WERI-Rb-1 (cell line): ENCODE results near the gene CABLES2.

Experiments
- DNase-seq: peaks from one replicate; pipeline ENCODE4 v3.0.0-alpha.2; 2020
- H3K27ac ChIP-seq: fragments of 250-450 bp; sonication (Bioruptor Pico); 2 replicates; pipeline ENCODE4 v1.5.1; 2020; ENCODE audit warnings: mild to moderate bottlenecking, moderate library complexity
- H3K27me3 ChIP-seq: fragments of 250-450 bp; sonication (Bioruptor Pico); 2 replicates; pipeline ENCODE4 v1.5.1; 2021; ENCODE audit warnings: mild to moderate bottlenecking, low read depth, moderate library complexity; ENCODE audit not compliant: insufficient read depth, severe bottlenecking
- H3K36me3 ChIP-seq: fragments of 250-450 bp; sonication (Bioruptor Pico); 2 replicates; pipeline ENCODE4 v1.5.1; 2020; ENCODE audit warnings: mild to moderate bottlenecking, moderate library complexity
- H3K4me3 ChIP-seq: 2 replicates; pipeline ENCODE4 v1.5.1; 2011; ENCODE audit warnings: low read depth, mild to moderate bottlenecking, control low read depth, low read length
- H3K9me3 ChIP-seq: fragments of 250-450 bp; sonication (Bioruptor Pico); 2 replicates; pipeline ENCODE4 v1.5.1; 2021; ENCODE audit warnings: mild to moderate bottlenecking, moderate library complexity; ENCODE audit not compliant: severe bottlenecking
- TF ChIP-seq, protein P1 (sequence below): IDR thresholded peaks from 2 replicates; pipeline ENCODE4 v1.5.1; 2011; ENCODE audit warnings: low read depth, mild to moderate bottlenecking, control low read depth, inconsistent platforms, low read length

The CABLES2 gene

DNA sequence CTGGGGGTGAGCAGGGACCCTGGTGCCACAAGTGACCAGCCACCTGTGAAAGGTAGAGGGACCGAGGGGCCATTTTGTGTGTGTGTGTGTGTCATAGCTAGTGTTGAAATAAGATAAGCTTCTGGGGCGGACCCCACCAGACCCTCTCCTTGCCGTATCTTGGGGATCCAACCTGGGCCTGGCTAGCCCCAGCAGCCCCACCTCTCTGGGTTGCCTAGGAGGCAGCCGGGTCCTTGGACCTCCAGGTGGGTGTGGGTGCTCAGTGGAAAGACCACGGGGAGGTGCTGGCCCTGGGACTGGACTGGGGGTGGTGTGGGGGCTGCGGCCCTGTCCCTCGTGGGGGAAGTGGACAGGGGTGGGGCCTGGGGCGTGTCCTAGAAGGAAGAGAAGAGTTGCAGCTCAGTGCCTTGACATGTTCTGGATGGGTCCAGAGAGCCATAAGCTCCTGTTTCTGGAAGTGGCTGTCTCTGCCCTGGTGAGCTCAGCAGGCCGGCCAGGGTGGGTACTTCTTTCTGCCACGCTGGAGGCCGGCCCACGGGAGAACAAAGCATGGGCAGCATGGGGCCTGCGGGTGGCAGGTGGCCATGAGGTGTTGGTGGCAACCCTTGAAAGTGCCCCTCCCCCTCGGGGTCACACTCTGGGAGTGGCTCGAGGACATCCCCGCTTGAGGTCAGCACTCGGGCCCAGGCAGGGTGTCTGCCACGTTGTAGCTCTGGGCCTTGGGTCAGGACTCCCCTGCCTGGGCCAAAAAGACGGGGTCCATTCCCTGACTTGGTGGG, 11.8 kb upstream of the CABLES2 start:
- DNase-seq: no peak
- H3K4me3 ChIP-seq: no peak overlapping the region
- H3K36me3 ChIP-seq: no peaks in the 10 kb centered on the region
- H3K27me3 ChIP-seq: no peaks in the 10 kb centered on the region
- H3K9me3 ChIP-seq: no peaks in the 10 kb centered on the region
- TF ChIP-seq, protein P1, sequence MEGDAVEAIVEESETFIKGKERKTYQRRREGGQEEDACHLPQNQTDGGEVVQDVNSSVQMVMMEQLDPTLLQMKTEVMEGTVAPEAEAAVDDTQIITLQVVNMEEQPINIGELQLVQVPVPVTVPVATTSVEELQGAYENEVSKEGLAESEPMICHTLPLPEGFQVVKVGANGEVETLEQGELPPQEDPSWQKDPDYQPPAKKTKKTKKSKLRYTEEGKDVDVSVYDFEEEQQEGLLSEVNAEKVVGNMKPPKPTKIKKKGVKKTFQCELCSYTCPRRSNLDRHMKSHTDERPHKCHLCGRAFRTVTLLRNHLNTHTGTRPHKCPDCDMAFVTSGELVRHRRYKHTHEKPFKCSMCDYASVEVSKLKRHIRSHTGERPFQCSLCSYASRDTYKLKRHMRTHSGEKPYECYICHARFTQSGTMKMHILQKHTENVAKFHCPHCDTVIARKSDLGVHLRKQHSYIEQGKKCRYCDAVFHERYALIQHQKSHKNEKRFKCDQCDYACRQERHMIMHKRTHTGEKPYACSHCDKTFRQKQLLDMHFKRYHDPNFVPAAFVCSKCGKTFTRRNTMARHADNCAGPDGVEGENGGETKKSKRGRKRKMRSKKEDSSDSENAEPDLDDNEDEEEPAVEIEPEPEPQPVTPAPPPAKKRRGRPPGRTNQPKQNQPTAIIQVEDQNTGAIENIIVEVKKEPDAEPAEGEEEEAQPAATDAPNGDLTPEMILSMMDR: no peak
- no peak overlapping the region for H3K27ac ChIP-seq

DNA sequence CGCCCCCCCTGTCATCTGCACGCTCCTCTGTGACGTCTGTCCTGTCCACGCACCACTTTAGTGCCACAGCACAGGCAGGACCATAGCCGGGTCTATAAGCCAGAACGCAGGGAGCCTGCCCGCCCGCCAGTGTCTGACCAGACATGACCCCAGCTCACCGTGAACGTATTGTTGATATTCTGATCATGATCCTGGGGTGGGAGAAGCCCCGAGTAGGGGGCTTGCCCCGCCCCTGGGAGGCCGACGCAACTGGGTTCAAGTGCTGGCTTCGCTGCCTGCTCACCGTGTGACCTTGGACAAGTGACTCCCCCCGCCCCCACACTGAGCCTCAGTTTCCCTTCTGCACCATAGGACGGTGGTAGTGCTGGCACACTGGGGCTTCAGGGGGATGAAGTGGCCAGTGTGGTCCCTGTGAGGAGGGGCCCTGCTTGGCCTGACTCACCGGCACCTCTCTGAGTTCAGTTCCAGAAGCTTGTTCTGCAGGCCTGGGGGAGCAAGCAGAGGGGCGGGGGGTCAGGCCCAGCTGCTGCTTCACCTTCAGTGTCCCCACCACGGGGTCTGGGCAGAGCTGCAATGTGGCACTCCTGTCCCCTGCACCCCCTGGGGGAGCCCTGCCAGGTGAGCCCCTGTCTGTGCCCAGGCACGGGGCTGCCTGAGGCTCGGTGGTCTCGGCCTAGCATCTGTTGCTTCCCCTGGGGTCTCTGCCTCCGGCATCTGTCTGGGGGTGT, 11.1 kb upstream of the CABLES2 start:
- no peak for DNase-seq
- Histone ChIP-seq H3K4me3 (no peak overlapping the region), H3K36me3 (no peaks in the 10 kb centered on the region), H3K27me3 (no peaks in the 10 kb centered on the region), H3K27ac (no peak overlapping the region), H3K9me3 (no peaks in the 10 kb centered on the region)
- TF ChIP-seq, protein P1: no peak

DNA sequence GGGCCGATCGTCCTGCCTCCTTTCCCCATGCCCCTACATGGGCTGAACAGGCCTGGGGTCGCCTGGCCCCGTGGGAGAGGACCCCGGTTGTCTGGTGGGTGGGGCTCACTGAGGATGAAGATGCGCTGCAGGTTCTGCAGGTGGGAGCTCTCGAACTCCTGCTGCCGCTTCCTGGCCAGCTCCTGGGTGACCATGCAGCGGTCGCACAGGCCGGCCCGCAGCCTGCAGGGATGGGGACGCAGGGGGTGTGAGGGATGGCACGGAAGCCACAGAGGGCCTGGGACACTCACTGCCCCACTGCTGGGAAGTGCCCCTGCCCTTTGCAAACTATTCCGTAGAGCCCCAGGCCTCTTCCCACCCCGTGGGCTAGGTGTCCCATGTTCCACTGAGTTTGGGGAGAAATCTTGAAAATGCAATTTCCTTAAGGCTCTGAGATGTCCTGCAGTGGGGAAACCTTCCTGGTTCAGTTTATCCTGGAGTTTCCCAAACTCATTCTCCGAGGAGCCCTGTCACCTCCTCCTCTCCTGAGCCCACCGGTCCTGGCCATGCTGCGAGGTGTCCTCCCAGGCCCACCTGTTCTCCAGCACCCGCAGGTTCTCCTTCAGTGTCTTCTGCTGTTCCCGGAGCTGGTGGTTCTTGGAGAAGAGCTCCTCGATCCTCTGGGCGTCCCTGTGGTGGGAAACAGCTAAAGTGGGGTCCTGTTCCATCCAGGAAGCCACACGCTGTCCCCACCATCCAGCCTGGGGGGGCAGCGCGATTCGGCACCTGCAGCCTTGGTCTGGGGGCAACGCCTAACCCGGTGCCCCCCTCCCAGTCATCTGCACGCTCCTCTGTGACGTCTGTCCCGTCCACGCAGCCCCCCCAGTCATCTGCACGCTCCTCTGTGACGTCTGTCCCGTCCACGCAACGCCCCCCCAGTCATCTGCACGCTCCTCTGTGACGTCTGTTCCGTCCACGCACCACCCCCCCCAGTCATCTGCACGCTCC, 9.9 kb upstream of the CABLES2 start:
- Histone ChIP-seq H3K36me3 (no peaks in the 10 kb centered on the region), H3K4me3 (no peak overlapping the region), H3K27ac (no peak overlapping the region), H3K9me3 (no peaks in the 10 kb centered on the region), H3K27me3 (no peaks in the 10 kb centered on the region)
- TF ChIP-seq, protein P1: no peak
- DNase-seq: no peak

DNA sequence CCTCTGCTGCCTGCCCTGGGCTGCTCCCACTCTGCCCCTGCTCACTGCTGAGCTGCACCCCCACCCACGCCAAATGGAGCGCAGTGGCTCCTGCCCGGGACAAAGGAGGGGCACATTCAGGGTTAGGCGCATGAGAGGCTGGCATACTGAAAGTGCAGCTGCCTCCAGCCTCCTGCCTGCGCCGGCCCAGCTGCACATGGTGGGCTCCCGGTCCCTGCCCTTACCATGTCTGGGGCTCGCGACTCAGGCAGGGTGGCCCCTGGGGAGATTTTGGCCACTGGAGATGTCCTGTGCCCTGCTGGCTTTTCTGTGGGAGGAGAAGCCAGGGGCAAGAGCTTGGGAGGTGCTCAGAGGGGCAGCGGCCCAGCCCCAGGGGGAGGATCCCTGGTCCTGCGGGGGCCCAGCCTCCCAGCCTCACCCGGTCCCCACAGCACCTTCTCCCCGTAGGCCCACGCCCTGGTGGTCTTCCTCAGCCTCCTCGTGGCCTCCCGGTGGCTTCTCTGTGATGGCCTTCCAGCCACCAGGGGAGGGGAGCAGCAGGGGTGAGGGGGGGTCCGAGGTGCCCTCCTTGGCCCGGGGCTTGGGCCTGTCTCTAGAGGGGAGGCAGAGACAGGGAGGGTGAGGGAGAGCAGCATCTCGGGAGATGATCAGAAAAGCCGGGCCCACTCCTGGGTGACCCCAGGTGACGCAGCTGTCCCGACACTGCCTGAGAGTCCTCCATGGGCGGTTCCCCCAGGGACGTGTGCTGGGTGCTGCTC, 8.4 kb upstream of the CABLES2 start:
- no peak overlapping the region for H3K4me3 ChIP-seq
- TF ChIP-seq, protein P1: no peak
- DNase-seq: no peak
- no peaks in the 10 kb centered on the region for H3K9me3 ChIP-seq
- H3K27ac ChIP-seq: no peak overlapping the region
- H3K27me3 ChIP-seq: no peaks in the 10 kb centered on the region
- H3K36me3 ChIP-seq: no peaks in the 10 kb centered on the region

DNA sequence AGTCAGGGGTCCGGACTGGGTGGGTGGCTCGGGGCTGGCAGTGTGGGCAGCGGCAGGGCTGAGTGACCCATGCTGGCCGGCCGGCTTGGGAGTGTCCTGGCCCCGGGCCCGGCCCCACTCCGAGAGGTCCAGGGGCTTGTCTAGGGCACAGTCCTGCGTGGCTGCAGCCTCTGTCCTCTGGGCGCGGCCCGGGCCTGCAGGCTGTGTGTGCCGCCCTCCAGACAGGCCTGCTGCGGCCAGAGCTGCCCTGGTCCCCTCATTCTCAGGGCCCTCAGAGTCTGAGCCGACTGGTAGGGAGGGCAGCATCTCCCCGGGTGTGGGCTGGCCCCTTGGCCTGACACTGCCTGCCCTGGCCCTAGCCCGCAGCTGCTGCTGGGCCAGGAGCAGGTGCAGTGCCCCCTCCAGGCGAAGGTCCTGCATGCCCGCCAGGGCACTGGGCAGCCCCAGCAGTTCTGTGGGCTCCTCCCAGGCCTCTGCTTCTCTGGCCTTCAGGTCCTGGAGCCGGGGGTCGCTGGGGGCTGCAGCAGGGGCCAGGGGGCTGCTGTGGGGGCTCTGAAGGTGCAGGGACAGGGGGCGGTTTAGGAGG, 6.9 kb upstream of the CABLES2 start:
- peak; percentile 45 for DNase-seq
- Histone ChIP-seq H3K4me3 (no peak overlapping the region), H3K36me3 (no peaks in the 10 kb centered on the region), H3K27ac (no peak overlapping the region), H3K27me3 (no peaks in the 10 kb centered on the region), H3K9me3 (no peaks in the 10 kb centered on the region)
- TF ChIP-seq, protein P1: peak; percentile 72
